HCT116 (cell line): ENCODE measurements around the gene HEPACAM. TPM values are rescaled to one million over a fixed set of nuclear protein-coding genes. Genes with fewer than 3 reads are reported as not detected.

Experiments used
- ATAC-seq: fragments of 200-7000 bp; cut with Tn5 transposase; 2 replicates; pipeline ENCODE4 v1.9.1; 2020; ENCODE audit warnings: mild to moderate bottlenecking, moderate library complexity
- BruUV-seq: library from RNA; stranded (reverse); fragments of 400-500 nt; replicated peaks from 2 replicates; lab custom pipeline; 2021; lab: Mats Ljungman, UMichigan
- CTCF ChIA-PET: fragments of 300-600 bp; sonication (Branson Sonifier 250); formaldehyde crosslinking; loops from one replicate; lab custom pipeline; 2021; ENCODE audit warnings: antibody characterized with exemption; lab: Charles Lee
- POLR2A ChIA-PET: fragments of 300-600, 350-600 bp; sonication (Branson Sonifier 250); formaldehyde crosslinking; loops from one replicate; lab custom pipeline; 2021; ENCODE audit warnings: antibody characterized with exemption; lab: Charles Lee
- RAD21 ChIA-PET, 2 experiments: fragments of 300-600 bp; sonication (Branson Sonifier 250); formaldehyde crosslinking; loops; one replicate each; lab custom pipeline; 2023; ENCODE audit warnings: low total read pairs in 2 of 2; ENCODE audit not compliant: uncharacterized antibody in 2 of 2, unreplicated experiment in 2 of 2, low non-redundant PET in 1 of 2; lab: Charles Lee
- DNase-seq: peaks from one replicate; pipeline ENCODE4 v3.0.0-alpha.2; 2010; ENCODE audit warnings: low read depth, low spot score
- H2AFZ ChIP-seq: fragments of 200-600 bp; shearing (Covaris generic), sonication (generic); 2 replicates; pipeline ENCODE4 v1.6.1; 2017; ENCODE audit warnings: low read depth, mixed run types, mixed read lengths, antibody characterized with exemption, low read length; ENCODE audit not compliant: poor library complexity, severe bottlenecking
- H3K27ac ChIP-seq: 2 replicates; pipeline ENCODE4 v1.5.1; 2012; ENCODE audit warnings: low read depth, low read length
- H3K27me3 ChIP-seq: fragments of 200-600 bp; sonication (generic); 2 replicates; pipeline ENCODE4 v1.6.1; 2016; ENCODE audit warnings: mixed run types, low read length, mixed read lengths; ENCODE audit not compliant: insufficient read depth
- H3K36me3 ChIP-seq, 2 experiments: fragments of 200-500 bp in 1 of 2; fragments of 200-600 bp in 1 of 2; sonication (Bioruptor generic) in 1 of 2; sonication (generic) in 1 of 2; 2 replicates each; pipeline versions ENCODE4 v1.5.1 to v1.6.1; 2014 to 2016; ENCODE audit warnings: low read length in 2 of 2, inconsistent platforms in 1 of 2, mixed read lengths in 1 of 2, mixed run types in 1 of 2; ENCODE audit not compliant: insufficient read depth in 2 of 2, control insufficient read depth in 1 of 2
- H3K4me1 ChIP-seq, 2 experiments: fragments of 200-600 bp in 1 of 2; sonication (generic) in 1 of 2; 2 replicates each; pipeline versions ENCODE4 v1.5.1 to v1.6.1; 2012 to 2017; ENCODE audit warnings: low read length in 2 of 2, inconsistent platforms in 1 of 2, mild to moderate bottlenecking in 1 of 2, mixed read lengths in 1 of 2, mixed run types in 1 of 2, moderate library complexity in 1 of 2; ENCODE audit not compliant: insufficient read depth in 2 of 2, control insufficient read depth in 1 of 2
- H3K4me2 ChIP-seq: fragments of 200-600 bp; sonication (generic); 2 replicates; pipeline ENCODE4 v1.6.1; 2017; ENCODE audit warnings: mixed run types, low read length, mixed read lengths
- H3K4me3 ChIP-seq, 2 experiments: fragments of 200-600 bp in 1 of 2; sonication (generic) in 1 of 2; replicated peaks in 1 of 2; 2 replicates each; pipeline ENCODE4 v1.5.1; 2011 to 2016; ENCODE audit warnings: low read length in 2 of 2, control low read depth in 1 of 2, low read depth in 1 of 2, mild to moderate bottlenecking in 1 of 2, mixed read lengths in 1 of 2, mixed run types in 1 of 2
- H3K79me2 ChIP-seq: fragments of 200-600 bp; sonication (generic); 2 replicates; pipeline ENCODE4 v1.6.1; 2017; ENCODE audit warnings: mild to moderate bottlenecking, mixed run types, low read length, moderate library complexity, mixed read lengths; ENCODE audit not compliant: insufficient read depth
- H3K9ac ChIP-seq: fragments of 200-600 bp; sonication (generic); 2 replicates; pipeline ENCODE4 v1.6.1; 2016; ENCODE audit warnings: low read length, mixed read lengths
- H3K9me2 ChIP-seq: fragments of 200-600 bp; sonication (generic), shearing (Covaris generic); 2 replicates; pipeline ENCODE4 v1.6.1; 2017; ENCODE audit warnings: mixed run types, mild to moderate bottlenecking, moderate library complexity; ENCODE audit not compliant: insufficient read depth
- H3K9me3 ChIP-seq, 2 experiments: fragments of 200-500 bp in 1 of 2; fragments of 200-600 bp in 1 of 2; sonication (Bioruptor generic) in 1 of 2; sonication (generic) in 1 of 2; 2 replicates each; pipeline ENCODE4 v1.6.1; 2014 to 2017; ENCODE audit warnings: low read length in 2 of 2, mixed read lengths in 2 of 2, inconsistent platforms in 1 of 2, low read depth in 1 of 2, mild to moderate bottlenecking in 1 of 2, mixed run types in 1 of 2, moderate library complexity in 1 of 2; ENCODE audit not compliant: control insufficient read depth in 1 of 2, insufficient read depth in 1 of 2
- H4K20me1 ChIP-seq: fragments of 200-600 bp; sonication (generic), shearing (Covaris generic); 2 replicates; pipeline ENCODE4 v1.6.1; 2017; ENCODE audit warnings: mixed run types, mild to moderate bottlenecking, moderate library complexity; ENCODE audit not compliant: insufficient read depth
- CBX3 ChIP-seq: IDR thresholded peaks from 2 replicates; pipeline ENCODE4 v1.6.1; 2012; ENCODE audit warnings: low read depth
- EZH2 ChIP-seq: fragments of 200-600 bp; sonication (generic); IDR thresholded peaks from 2 replicates; pipeline ENCODE4 v1.6.1; 2017; ENCODE audit warnings: antibody characterized with exemption, mixed run types
- EZH2phosphoT487 ChIP-seq: fragments of 200-600 bp; IDR thresholded peaks from 2 replicates; pipeline ENCODE4 v1.6.1; 2018; ENCODE audit warnings: antibody characterized with exemption, borderline replicate concordance
- JUND ChIP-seq: IDR thresholded peaks from 2 replicates; pipeline ENCODE4 v1.6.1; 2012
- SIN3A ChIP-seq: IDR thresholded peaks from 2 replicates; pipeline ENCODE4 v1.6.1; 2012; ENCODE audit warnings: low read depth
- ZFX ChIP-seq: fragments of 450-650 bp; IDR thresholded peaks from 2 replicates; pipeline ENCODE4 v1.6.1; 2017
- intact Hi-C: fragments of 100-400 bp; cut with micrococcal nuclease; formaldehyde crosslinking; loops from 2 replicates; pipeline ENCODE4 v1.10.0; 2022
- total RNA-seq: library from RNA; stranded (reverse); gene quantifications from one replicate; pipeline ENCODE4 v1.2.1, GENCODE V29; 2021; ENCODE audit not compliant: unreplicated experiment
- TF ChIP-seq, protein P1 (sequence below): IDR thresholded peaks from 2 replicates; pipeline ENCODE4 v1.6.1; 2012; ENCODE audit warnings: low read depth
- TF ChIP-seq, protein P2 (sequence below): IDR thresholded peaks from 2 replicates; pipeline ENCODE4 v1.6.1; 2011; ENCODE audit warnings: mild to moderate bottlenecking, low read length, moderate library complexity; ENCODE audit not compliant: insufficient replicate concordance; ENCODE audit errors: extremely low read depth

The HEPACAM gene
- total RNA-seq, 1 experiment from 2014 or later = not detected

DNA sequence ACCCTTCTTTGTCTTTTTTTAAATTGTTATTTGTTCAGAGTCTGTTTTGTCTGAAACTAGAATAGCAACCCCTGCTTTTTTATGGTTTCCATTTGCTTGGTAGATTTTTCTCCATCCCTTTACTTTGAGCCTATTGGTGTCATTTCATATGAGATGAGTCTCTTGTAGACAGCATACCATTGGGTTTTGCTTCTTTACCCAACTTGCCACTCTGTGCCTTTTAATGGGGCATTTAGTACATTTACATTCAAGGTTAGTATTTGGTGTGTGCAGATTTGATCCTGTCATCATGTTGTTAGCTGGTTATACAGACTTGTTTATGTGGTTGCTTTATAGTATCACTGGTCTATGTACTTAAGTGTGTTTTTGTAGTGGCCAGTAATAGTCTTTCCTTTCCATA, 46.2 kb upstream of the HEPACAM start:
- TF ChIP-seq CBX3 (peak; percentile 24; the same call in 1 of the 2 replicates), ZFX (no peak)
- no peak overlapping the region for H3K4me3 ChIP-seq
- no peaks in the 10 kb centered on the region for H3K79me2 ChIP-seq
- no peak overlapping the region for H2AFZ ChIP-seq
- ChIA-PET POLR2A (no interaction called here), RAD21 (no interaction called here), CTCF (no interaction called here)
- no peaks in the 10 kb centered on the region for H4K20me1 ChIP-seq
- H3K36me3 ChIP-seq = no peaks in the 10 kb centered on the region
- BruUV-seq = no TSS peak
- no peak overlapping the region for H3K9ac ChIP-seq
- H3K9me3 ChIP-seq = peaks cover 0 to 5% of the 10 kb centered on the region in 2 experiments; a peak in 1 of 4 replicates
- DNase-seq (no peak), ATAC-seq (no peak)
- H3K9me2 ChIP-seq = no peaks in the 10 kb centered on the region; the same call in 1 of the 2 replicates
- H3K27ac ChIP-seq = no peak overlapping the region
- no peaks in the 10 kb centered on the region for H3K27me3 ChIP-seq
- intact Hi-C loops = no loop called here
- H3K4me2 ChIP-seq = no peak overlapping the region
- H3K4me1 ChIP-seq = no peaks in the 10 kb centered on the region

DNA sequence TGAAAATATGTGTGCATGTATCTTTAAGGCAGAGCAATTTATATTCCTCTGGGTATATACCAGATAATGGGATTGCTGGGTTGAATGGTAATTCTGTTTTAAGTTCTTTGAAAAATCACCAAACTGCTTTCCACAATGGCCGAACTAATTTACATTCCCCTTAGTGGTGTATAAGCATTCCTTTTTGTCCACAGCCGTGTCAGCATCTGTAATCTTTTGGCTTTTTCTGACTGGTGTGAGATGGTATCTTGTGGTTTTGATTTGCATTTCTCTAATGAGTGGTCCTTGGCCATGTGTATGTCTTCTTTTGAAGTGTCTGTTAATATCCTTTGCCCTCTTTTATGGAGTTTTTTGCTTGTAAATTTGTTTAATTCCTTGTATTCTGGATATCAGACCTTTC, 42.5 kb upstream of the HEPACAM start:
- no peak for DNase-seq
- Histone ChIP-seq H2AFZ (no peak overlapping the region), H4K20me1 (no peaks in the 10 kb centered on the region; the same call in 1 of the 2 replicates), H3K27me3 (no peaks in the 10 kb centered on the region), H3K9me3 (peaks cover 0 to 5% of the 10 kb centered on the region in 2 experiments; a peak in 1 of 4 replicates), H3K4me1 (no peaks in the 10 kb centered on the region), H3K4me2 (no peak overlapping the region), H3K9ac (no peak overlapping the region), H3K79me2 (no peaks in the 10 kb centered on the region), H3K36me3 (no peaks in the 10 kb centered on the region), H3K4me3 (no peak overlapping the region), H3K27ac (no peak overlapping the region), H3K9me2 (no peaks in the 10 kb centered on the region; the same call in 1 of the 2 replicates)
- ChIA-PET POLR2A (no interaction called here), CTCF (no interaction called here), RAD21 (no interaction called here)
- ATAC-seq = no peak
- no TSS peak for BruUV-seq
- intact Hi-C loops = no loop called here
- TF ChIP-seq EZH2 (no peak), SIN3A (no peak), ZFX (no peak), EZH2phosphoT487 (no peak), JUND (no peak)
- TF ChIP-seq, protein P1, sequence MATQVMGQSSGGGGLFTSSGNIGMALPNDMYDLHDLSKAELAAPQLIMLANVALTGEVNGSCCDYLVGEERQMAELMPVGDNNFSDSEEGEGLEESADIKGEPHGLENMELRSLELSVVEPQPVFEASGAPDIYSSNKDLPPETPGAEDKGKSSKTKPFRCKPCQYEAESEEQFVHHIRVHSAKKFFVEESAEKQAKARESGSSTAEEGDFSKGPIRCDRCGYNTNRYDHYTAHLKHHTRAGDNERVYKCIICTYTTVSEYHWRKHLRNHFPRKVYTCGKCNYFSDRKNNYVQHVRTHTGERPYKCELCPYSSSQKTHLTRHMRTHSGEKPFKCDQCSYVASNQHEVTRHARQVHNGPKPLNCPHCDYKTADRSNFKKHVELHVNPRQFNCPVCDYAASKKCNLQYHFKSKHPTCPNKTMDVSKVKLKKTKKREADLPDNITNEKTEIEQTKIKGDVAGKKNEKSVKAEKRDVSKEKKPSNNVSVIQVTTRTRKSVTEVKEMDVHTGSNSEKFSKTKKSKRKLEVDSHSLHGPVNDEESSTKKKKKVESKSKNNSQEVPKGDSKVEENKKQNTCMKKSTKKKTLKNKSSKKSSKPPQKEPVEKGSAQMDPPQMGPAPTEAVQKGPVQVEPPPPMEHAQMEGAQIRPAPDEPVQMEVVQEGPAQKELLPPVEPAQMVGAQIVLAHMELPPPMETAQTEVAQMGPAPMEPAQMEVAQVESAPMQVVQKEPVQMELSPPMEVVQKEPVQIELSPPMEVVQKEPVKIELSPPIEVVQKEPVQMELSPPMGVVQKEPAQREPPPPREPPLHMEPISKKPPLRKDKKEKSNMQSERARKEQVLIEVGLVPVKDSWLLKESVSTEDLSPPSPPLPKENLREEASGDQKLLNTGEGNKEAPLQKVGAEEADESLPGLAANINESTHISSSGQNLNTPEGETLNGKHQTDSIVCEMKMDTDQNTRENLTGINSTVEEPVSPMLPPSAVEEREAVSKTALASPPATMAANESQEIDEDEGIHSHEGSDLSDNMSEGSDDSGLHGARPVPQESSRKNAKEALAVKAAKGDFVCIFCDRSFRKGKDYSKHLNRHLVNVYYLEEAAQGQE = no peak
- TF ChIP-seq, protein P2, sequence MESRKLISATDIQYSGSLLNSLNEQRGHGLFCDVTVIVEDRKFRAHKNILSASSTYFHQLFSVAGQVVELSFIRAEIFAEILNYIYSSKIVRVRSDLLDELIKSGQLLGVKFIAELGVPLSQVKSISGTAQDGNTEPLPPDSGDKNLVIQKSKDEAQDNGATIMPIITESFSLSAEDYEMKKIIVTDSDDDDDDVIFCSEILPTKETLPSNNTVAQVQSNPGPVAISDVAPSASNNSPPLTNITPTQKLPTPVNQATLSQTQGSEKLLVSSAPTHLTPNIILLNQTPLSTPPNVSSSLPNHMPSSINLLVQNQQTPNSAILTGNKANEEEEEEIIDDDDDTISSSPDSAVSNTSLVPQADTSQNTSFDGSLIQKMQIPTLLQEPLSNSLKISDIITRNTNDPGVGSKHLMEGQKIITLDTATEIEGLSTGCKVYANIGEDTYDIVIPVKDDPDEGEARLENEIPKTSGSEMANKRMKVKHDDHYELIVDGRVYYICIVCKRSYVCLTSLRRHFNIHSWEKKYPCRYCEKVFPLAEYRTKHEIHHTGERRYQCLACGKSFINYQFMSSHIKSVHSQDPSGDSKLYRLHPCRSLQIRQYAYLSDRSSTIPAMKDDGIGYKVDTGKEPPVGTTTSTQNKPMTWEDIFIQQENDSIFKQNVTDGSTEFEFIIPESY = no peak
